GM18520 (cell line): ENCODE data around the gene OTOG.

Experiments used
- ATAC-seq: cut with Tn5 transposase; IDR thresholded peaks from one replicate; pipeline ENCODE4 v1.9.1; 2021; ENCODE audit not compliant: unreplicated experiment

Gene OTOG

GRCh38 chr11:17517186-17517585 is 29.9 kb upstream of the OTOG start:
- ATAC-seq: no peak

DNA sequence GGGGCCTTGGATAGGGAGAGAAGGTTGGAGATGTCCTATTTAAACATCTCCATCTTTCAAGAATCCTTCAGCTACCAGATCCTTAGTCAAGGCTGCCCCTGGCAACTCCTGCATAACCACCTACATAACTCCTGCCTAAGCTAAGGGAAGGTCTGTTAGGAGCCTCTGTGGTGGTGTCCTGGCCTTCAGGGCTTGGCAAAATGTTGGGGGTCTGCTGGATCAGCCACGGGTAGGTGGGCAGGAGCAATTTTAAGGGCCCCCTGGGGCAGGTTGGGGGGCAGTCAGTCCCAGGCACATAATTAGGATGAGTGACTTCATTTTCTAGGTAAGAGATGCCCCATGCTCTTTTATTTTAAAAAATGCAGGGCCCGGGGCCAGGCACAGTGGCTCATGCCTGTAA is 28.7 kb upstream of the OTOG start:
- no peak for ATAC-seq

- no peak for ATAC-seq
Observed at GRCh38 chr11:17519061-17519885, 27.8 kb upstream of the OTOG start.

GRCh38 chr11:17521106-17521900 is 25.8 kb upstream of the OTOG start:
- no peak for ATAC-seq

- ATAC-seq: no peak
Observed at GRCh38 chr11:17522655-17523054, 24.4 kb upstream of the OTOG start.

- ATAC-seq: no peak
Observed at GRCh38 chr11:17524221-17524620, 22.8 kb upstream of the OTOG start.

GRCh38 chr11:17525570-17525969 is 21.5 kb upstream of the OTOG start:
- no peak for ATAC-seq

DNA sequence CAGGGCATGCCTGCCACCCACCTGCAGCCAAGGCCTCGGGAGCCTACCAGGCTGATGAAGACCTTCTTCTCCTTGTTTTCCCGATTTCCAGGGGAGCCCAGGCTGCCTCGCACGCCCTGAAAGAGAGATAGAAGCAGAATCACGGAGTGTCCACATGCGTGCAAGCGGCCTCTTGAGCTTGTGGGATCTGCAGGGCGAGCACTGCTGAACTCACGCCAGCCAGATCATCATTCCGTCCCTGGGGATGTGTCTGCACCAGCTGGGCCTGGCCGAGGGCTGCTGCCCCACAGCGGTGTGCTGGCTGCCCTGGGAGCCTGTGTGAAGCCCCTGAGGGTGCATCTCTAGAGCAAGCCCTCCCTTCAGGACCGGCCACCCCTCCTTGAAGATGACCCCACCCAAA is 20.7 kb upstream of the OTOG start:
- no peak for ATAC-seq

GRCh38 chr11:17526931-17527627 is 20.0 kb upstream of the OTOG start:
- ATAC-seq: no peak

- no peak for ATAC-seq
Observed at GRCh38 chr11:17527628-17527995, 19.4 kb upstream of the OTOG start.

- ATAC-seq: no peak
Observed at GRCh38 chr11:17528181-17528691, 18.8 kb upstream of the OTOG start.

DNA sequence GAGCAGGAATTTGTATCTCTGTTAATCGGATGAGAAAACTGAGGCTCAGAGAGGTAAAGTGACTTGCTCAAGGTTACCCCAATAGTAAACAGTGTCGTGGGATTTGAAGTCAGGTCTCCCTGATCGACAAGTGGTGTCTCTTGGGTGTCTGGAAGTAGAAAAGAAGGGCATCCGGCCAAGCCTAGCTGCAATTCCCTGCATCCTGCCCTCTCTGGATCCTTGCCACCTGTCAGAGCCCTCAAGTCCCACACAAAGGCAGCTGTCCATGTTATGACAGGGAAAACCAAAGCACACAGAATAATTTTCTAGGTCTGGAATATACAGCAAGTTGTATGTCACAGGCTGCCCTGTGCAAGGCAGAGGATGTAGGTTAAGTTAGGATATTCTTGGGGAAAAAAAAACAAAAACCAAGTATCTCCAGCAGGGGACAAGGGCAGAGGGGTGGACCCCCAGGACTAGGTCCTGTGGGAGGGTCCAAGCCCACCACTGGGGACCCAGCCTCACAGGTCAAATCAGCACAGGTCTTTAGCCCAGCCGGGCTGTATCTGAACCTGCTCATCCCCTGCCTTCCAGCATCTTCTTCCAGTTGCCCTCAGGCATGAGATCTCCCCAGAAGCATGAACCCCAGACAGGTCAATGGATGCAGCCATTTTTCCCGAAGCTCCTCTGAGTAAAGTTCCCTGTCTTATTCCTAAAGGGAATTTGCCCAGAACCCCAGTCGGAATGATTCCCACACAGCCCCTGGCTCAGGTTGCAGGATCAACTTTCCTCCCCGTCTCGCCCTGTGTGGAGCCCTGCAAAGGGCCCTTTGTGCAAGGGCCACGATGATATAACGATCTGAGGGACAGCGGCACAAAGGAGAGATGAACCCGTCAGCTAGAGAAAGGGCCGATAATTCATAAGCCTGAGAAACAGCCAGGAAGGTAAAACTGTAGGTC is 17.9 kb upstream of the OTOG start:
- no peak for ATAC-seq

DNA sequence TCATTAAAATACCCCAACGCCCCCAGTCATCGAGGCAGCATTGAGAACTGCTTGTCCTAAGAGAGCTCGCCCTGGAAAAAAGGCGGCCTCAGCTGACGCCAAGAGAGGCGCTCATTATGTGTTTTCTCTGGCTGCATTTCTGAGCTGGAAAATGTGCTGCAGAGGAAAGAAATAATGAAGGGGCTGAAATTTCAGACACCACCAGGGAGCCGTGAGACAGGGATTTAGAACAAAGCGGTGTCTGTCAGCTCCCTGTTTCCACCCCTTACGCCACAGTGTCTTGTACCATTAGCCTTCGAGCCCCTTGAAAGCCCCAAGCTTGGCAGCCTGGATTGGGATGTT is 17.2 kb upstream of the OTOG start:
- no peak for ATAC-seq

DNA sequence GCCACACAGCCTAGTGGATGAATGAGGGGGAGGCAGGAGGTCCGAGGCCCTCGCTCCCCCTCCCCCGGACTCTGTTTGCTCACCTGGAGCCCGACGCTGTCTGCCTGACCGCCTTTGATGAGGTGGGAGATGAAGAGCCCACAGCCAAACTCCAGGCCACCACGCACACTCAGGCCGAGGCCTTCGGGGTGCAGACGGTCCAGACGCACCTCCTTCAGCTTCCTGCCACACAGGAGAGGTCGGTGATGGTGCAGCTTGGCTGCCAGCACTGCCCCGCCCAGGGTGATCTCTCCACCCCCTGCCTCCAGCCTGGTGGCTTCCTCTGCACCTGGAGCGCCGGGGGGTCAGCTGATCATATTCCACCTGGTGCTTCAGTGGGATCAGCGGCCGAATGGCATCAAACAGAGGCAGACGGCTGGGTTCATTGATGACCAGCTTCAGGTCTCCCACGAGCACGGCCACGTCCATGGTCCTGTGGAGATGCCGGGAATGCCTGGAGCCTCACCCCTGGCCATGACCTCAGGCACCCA is 15.9 kb upstream of the OTOG start:
- ATAC-seq: no peak

GRCh38 chr11:17531636-17532113 is 15.4 kb upstream of the OTOG start:
- ATAC-seq: no peak

GRCh38 chr11:17532784-17533183 is 14.3 kb upstream of the OTOG start:
- no peak for ATAC-seq

GRCh38 chr11:17533341-17533740 is 13.7 kb upstream of the OTOG start:
- no peak for ATAC-seq

- ATAC-seq: no peak
Observed at GRCh38 chr11:17533778-17534415, 13.2 kb upstream of the OTOG start.

DNA sequence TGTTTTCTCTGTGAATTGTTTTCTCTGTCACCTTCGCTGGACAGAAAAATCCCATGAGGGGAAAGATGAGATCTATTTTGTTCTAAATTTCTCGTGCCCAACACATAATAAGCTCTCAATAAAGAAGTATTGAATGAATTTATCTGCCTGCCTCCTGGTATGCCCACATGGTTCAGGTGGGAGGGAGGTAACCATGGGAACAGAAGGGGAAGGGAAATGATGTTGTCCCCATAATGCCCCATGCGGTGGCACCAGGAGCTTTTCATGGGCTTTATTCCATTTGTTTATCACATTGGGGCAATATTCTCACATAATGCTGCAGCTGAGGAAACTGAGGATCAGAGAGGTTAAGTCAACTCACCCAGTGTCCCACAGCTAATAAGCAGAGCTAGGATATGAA is 11.6 kb upstream of the OTOG start:
- no peak for ATAC-seq

- ATAC-seq: no peak
Observed at GRCh38 chr11:17537261-17537660, 9.8 kb upstream of the OTOG start.
